Dendritic cell treated with granulocyte-macrophage colony-stimulating factor and Interleukin-4, amounts not matched to agents 40 ng/mL and 50 ng/mL, for 4 days (primary cell): Measurements from ENCODE around the gene TOPORS.
"Not testable (repeated sequence)": the region's sequence is repeated elsewhere in the genome, so short reads cannot be mapped to it uniquely, and the experiment has no call there.

Experiments used
- H3K27ac Mint-ChIP-seq: one replicate; pipeline ENCODE4 v1.8.0; 2022; ENCODE audit warnings: mild to moderate bottlenecking, mixed read lengths
- H3K27me3 Mint-ChIP-seq: one replicate; pipeline ENCODE4 v1.8.0; 2022; ENCODE audit warnings: mild to moderate bottlenecking, mixed read lengths
- H3K36me3 Mint-ChIP-seq: one replicate; pipeline ENCODE4 v1.8.0; 2022; ENCODE audit warnings: low read depth, mixed read lengths
- H3K4me1 Mint-ChIP-seq: one replicate; pipeline ENCODE4 v1.8.0; 2022; ENCODE audit warnings: low read depth, mixed read lengths
- H3K4me3 Mint-ChIP-seq: one replicate; pipeline ENCODE4 v1.8.0; 2022; ENCODE audit warnings: mild to moderate bottlenecking, moderate library complexity, mixed read lengths
- H3K9me3 Mint-ChIP-seq: one replicate; pipeline ENCODE4 v1.8.0; 2022; ENCODE audit warnings: mixed read lengths
- intact Hi-C: fragments of 100-400 bp; cut with micrococcal nuclease; formaldehyde crosslinking; loops from one replicate; pipeline ENCODE4 v1.15.0; 2022

The TOPORS gene

DNA sequence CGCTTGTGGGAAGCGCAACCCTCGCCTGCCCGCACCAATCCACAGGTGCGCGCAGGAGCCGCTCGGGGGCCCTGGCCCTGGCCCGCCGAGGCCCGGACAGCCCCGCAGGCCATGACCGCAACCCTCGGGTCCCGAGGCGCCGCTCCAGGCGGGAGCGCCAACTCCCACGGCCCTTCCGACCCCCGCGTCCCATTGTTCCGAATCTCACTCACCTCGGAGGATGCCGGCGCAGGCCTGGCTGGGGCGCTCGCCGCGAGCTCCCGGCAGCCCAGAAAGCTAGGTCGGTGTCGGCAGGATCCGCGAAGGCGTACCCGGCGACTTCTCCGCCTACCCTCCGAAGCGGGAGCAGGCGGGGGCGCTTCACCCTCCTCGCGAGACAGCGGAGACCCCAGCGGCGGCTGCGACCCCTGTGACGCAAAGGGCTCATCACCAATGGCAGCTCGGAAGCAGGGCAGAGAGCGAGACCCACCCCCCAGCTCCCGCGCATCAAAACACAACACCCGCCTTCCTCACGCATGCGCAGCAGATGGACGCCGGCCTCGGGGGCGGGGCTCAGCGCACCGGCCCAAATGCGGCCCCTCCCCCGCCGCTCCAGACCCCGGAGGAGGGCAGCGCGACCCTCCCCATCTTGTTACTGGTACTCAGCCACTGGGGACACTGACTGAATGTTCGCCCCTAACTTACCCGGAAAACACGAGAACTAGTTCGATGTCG is 1.7 kb downstream of the TOPORS start:
- intact Hi-C loops: loop anchor here (1.0 kb wide), 1 partner anchor 24 kb away; the partner anchor contains the start of gene RIGI
- Mint-ChIP-seq H3K4me3 (peak overlapping the region; percentile 83), H3K27me3 (no peaks in the 10 kb centered on the region), H3K27ac (peak overlapping the region; percentile 94), H3K36me3 (peaks cover 61% of the 10 kb centered on the region), H3K4me1 (peaks cover 31% of the 10 kb centered on the region), H3K9me3 (no peaks in the 10 kb centered on the region)

DNA sequence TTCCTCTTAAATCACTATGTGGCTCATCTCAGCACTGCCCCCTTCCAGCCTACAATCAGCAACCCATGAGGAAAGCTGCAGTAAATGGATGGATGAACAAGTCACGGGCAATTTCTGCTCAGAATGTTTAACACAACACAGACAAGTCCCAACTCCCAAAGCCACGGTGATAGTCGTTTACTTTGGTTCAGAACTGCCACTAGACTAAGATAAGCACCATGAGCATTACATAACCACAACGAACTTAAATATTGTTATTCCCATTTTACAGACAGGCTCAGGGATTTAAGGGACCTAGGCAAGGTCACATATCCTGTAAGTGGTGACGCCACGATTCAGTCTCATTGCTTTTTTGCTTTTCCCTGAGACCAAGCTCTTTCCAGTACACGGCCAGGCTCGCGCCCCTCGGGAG is 2.2 kb downstream of the TOPORS start:
- Mint-ChIP-seq H3K9me3 (no peaks in the 10 kb centered on the region), H3K36me3 (peaks cover 61% of the 10 kb centered on the region), H3K4me1 (peaks cover 30% of the 10 kb centered on the region), H3K27me3 (no peaks in the 10 kb centered on the region), H3K4me3 (peak overlapping the region; percentile 83), H3K27ac (peak overlapping the region; percentile 94)
- intact Hi-C loops: loop anchor here (1.0 kb wide), 1 partner anchor 24 kb away; the partner anchor contains the start of gene RIGI

DNA sequence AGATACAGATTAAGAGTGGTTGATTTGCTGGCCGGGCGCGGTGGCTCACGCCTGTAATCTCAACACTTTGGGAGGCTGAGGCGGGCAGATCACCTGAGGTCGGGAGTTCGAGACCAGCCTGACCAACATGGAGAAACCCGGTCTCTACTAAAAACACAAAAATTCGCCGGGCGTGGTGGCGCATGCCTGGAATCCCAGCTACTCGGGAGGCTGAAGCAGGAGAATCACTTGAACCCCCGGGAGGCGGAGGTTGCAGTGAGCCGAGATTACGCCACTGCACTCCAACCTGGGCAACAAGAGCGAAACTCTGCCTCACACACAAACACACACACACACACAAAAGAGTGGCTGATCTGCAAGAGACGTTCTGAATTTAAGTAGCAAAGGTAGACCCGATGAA is 4.2 kb downstream of the TOPORS start:
- H3K36me3 Mint-ChIP-seq: peaks cover 70% of the 10 kb centered on the region

DNA sequence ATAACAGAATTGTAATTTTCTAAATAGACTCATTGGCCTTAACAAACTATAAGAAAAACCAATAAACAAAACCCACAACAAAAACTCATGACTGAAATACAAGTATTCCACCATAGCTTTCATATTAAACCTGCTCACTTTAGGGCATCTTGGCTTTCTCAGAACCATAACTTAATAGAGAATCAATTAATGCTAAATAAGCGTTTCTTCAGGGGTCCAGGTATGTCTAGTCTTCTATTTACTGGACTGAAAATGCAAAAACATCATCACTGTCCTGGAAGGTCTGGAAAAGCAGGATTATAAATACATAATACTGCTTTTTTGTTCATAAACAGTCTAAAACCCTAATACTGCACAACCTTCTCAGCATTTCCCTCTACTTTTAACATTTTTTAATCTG is 6.5 kb downstream of the TOPORS start:
- H3K4me3 Mint-ChIP-seq: no peak overlapping the region
- H3K36me3 Mint-ChIP-seq: peaks cover 69% of the 10 kb centered on the region
- no peak overlapping the region for H3K27ac Mint-ChIP-seq
- intact Hi-C loops: no loop called here
- no peaks in the 10 kb centered on the region for H3K27me3 Mint-ChIP-seq
- H3K9me3 Mint-ChIP-seq: no peaks in the 10 kb centered on the region
- H3K4me1 Mint-ChIP-seq: peaks cover 25% of the 10 kb centered on the region

More for the DNA sequence above, 4.2 kb downstream of the TOPORS start:
- intact Hi-C loops, H3K27ac Mint-ChIP-seq, H3K9me3 Mint-ChIP-seq, H3K4me3 Mint-ChIP-seq, H3K27me3 Mint-ChIP-seq: not testable (repeated sequence)
- H3K4me1 Mint-ChIP-seq: peaks cover 30% of the 10 kb centered on the region

DNA sequence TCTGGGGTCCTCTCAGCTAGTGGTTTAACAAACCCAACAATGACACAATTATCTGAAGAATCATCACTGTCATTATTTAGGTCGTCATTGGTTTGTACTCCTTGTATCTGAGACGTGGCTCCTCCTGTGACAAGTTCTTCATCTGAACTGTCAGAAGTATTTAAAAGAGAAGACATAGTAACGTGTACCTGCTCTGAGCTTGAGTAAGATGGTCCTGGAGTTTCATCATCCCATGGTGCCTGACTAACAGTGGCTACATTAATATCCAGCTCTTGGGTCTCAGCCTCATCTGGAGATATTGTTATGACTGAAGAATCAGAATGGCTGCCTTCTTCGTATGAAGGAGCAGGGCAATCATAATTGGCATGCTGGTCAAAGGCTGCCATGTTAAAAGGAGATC is 9.3 kb downstream of the TOPORS start:
- Mint-ChIP-seq H3K4me1 (no peaks in the 10 kb centered on the region), H3K36me3 (peaks cover 55% of the 10 kb centered on the region), H3K27me3 (no peaks in the 10 kb centered on the region), H3K27ac (no peak overlapping the region), H3K4me3 (no peak overlapping the region), H3K9me3 (no peaks in the 10 kb centered on the region)
- intact Hi-C loops: no loop called here

DNA sequence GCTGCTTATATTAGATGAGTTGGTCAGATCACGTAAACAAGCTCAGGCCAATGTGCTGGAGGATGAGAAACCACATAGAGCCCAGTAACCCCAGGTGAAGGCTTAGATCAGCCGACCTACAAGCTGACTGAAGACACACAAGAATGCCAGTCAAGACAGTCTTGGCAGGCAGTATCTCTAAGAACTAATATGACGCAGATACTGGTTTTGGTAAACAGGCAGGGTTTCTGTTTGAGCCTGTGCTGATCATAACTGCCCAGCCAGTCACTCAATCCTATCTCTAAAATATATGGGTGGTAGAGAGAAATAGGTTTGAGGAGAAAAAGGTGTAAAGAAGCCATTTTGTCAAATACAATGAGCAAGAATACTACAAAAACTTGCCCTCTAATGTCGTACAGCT is 18.6 kb downstream of the TOPORS start:
- peaks cover 35% of the 10 kb centered on the region for H3K36me3 Mint-ChIP-seq
- intact Hi-C loops: no loop called here
- H3K4me1 Mint-ChIP-seq: no peaks in the 10 kb centered on the region
- no peaks in the 10 kb centered on the region for H3K27me3 Mint-ChIP-seq
- H3K27ac Mint-ChIP-seq: no peak overlapping the region
- H3K4me3 Mint-ChIP-seq: no peak overlapping the region
- no peaks in the 10 kb centered on the region for H3K9me3 Mint-ChIP-seq

DNA sequence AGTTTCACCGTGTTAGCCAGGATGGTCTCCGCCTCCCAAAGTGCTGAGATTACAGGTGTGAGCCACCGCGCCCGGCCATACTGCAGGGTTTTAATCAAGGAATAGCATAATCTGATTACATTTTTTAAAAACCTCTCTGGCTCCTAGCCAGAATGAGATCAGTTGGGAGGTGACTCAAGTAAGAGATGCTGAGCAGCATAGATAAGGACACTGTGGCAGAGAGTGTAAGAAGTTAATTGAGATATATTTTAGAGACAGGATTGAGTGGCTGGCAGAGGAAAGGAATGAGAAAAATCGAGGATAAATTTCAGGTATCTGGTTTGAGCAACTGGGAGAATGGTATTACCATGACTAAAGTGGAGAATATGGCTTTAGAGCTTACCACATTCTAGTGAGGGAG is 19.1 kb downstream of the TOPORS start:
- no peak overlapping the region for H3K27ac Mint-ChIP-seq
- H3K9me3 Mint-ChIP-seq: no peaks in the 10 kb centered on the region
- H3K4me1 Mint-ChIP-seq: no peaks in the 10 kb centered on the region
- no peaks in the 10 kb centered on the region for H3K27me3 Mint-ChIP-seq
- H3K36me3 Mint-ChIP-seq: peaks cover 37% of the 10 kb centered on the region
- intact Hi-C loops: no loop called here
- no peak overlapping the region for H3K4me3 Mint-ChIP-seq

DNA sequence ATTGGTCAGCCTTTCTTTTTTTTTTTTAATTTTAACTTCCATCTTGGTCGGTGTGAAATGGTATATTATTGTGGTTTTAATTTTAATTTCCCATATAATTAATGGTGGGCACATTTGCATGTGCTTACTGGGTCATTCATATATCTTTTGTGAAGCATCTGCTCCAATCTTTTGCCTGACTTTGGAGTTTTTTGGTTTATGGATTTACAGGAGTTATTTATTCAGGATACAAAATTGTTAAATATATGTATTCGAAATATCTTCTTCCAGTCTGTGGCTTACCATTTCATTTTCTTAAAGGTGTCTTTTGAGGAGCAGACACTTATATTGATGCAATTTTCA is 25.7 kb downstream of the TOPORS start:
- peak overlapping the region; percentile 78 for H3K4me3 Mint-ChIP-seq
- peaks cover 25% of the 10 kb centered on the region for H3K4me1 Mint-ChIP-seq
- H3K27me3 Mint-ChIP-seq: no peaks in the 10 kb centered on the region
- intact Hi-C loops: loop anchor here (1.0 to 5.0 kb wide), 3 partner anchors 24 to 142 kb away; partner anchors contain the start of genes ACO1 and NDUFB6
- H3K9me3 Mint-ChIP-seq: no peaks in the 10 kb centered on the region
- peak overlapping the region; percentile 90 for H3K27ac Mint-ChIP-seq
- peaks cover 25% of the 10 kb centered on the region for H3K36me3 Mint-ChIP-seq

DNA sequence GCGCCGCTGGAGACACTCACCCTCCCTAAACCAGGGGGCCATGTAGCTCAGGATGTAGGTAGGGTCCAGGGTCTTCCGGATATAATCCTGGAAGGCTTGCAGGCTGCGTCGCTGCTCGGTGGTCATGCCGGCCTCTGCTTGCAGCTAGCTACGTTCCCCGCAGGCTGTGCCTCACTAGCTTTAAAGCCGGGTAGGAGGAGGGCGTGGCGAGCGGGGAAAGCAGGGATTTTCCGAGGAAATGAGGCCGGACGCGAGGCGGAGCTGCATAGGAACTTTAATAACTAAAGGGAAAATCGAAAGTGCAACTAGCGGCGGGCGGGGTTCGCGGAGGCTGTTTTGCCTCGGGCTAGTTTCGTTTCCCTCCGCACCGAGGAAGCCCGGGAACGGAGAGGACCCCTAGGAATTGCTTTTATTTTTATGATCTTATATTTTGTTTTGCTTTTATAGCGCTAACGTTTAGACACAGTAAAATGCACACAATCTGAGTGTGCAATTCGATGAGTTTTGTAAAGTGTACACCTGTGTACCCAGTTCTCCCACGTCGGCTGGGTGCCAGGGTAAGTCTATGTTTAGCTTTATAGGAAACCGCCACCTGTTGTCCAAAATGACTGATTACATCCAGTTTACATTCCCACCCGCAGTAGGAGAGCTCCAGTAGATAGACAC is 26.2 kb downstream of the TOPORS start, which contains the start of gene RIGI:
TSS of gene RIGI (minus strand) at position 156 of the 666 bp plus-strand sequence. CDS start at position 126, 30 bp downstream.
- Mint-ChIP-seq H3K4me1 (peaks cover 25% of the 10 kb centered on the region), H3K27ac (peak within 1 kb of the TSS; percentile 90), H3K9me3 (no peaks in the 10 kb centered on the region), H3K4me3 (peak within 1 kb of the TSS; percentile 78), H3K27me3 (no peaks in the 10 kb centered on the region), H3K36me3 (peaks cover 25% of the 10 kb centered on the region)
- intact Hi-C loops: loop anchor here (1.0 to 5.0 kb wide), 3 partner anchors 24 to 142 kb away; partner anchors contain the start of genes ACO1 and NDUFB6

DNA sequence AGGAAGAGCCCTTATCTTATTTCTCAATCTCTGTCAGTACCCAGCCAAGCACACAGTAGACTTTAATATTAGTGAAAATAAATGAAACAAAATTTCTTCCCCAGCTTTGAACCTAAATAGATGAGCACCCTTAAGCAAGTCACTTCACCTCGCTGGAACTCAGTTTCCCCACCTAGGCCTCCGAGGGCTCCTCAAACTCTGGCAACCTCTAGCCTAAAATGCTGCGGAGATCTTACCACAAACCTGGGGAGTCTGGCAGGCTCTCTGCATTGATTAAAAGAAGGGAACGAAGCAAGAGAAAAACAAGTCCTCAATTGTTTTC is 26.7 kb downstream of the TOPORS start:
- Mint-ChIP-seq H3K4me3 (peak overlapping the region; percentile 78), H3K4me1 (peaks cover 25% of the 10 kb centered on the region), H3K27me3 (no peaks in the 10 kb centered on the region), H3K36me3 (peaks cover 25% of the 10 kb centered on the region), H3K27ac (peak overlapping the region; percentile 90), H3K9me3 (no peaks in the 10 kb centered on the region)
- intact Hi-C loops: loop anchor here (1.0 to 5.0 kb wide), 3 partner anchors 25 to 141 kb away; partner anchors contain the start of genes ACO1 and NDUFB6

DNA sequence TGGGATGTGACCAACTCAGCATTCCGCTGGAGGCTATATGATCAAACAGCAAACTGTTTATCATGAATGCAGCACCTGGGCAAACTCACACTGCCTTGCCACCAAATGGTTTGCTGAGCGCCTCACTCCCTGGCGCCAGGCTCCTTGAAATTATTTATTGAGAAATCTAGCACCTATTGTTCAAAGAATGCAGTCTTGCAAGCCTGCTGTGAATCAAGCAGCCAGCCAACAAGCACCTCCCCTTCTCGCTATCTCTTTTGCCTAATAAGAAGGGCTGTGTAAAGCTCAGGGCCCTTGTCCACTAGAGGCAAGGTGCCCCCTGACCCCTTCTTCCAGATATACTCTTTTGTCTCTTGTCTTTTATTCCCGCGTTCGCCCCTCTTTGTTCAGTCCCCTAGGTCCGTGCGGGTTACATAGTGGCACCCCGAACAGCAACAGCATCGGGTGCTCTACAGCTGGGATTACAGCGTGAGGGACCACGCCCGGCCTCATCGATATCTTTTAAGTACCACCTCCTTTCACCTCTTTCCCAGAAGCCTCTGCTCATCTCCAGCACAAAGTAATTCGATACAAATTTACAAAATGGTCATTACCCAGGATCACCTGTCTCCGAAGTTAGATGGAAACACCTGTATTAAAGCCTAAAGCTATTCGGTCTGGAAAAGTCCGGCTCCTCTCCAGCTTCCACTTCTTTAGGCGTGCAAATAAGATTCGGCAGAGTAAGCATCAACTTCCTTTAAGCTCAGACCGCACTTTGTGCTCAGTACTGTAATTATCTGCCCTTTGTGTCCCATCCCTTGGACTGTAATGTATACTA is 27.3 kb downstream of the TOPORS start:
- Mint-ChIP-seq H3K27me3 (no peaks in the 10 kb centered on the region), H3K4me3 (peak overlapping the region; percentile 78), H3K36me3 (peaks cover 25% of the 10 kb centered on the region), H3K9me3 (no peaks in the 10 kb centered on the region), H3K27ac (peak overlapping the region; percentile 90), H3K4me1 (peaks cover 25% of the 10 kb centered on the region)
- intact Hi-C loops: loop anchor here (5.0 kb wide), 1 partner anchor 47 kb away; the partner anchor contains the start of gene NDUFB6

DNA sequence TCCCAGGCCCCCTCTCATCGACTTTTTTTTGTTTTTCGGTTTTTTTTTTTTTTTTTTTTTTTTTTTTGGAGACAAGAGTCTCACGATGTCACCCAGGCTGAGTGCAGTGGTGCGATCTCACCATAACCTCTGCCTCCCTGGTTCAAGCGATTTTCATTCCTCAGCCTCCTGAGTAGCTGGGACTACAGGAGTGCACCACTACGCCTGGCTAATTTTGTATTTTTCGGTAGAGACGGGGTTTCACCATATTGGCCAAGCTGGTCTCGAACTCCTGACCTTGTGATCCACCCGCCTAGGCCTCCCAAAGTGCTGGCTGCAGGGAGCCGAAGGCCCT is 27.9 kb downstream of the TOPORS start:
- H3K4me3 Mint-ChIP-seq: peak overlapping the region; percentile 78
- intact Hi-C loops, H3K9me3 Mint-ChIP-seq, H3K27ac Mint-ChIP-seq, H3K27me3 Mint-ChIP-seq: not testable (repeated sequence)
- H3K4me1 Mint-ChIP-seq: peaks cover 25% of the 10 kb centered on the region
- peaks cover 25% of the 10 kb centered on the region for H3K36me3 Mint-ChIP-seq

DNA sequence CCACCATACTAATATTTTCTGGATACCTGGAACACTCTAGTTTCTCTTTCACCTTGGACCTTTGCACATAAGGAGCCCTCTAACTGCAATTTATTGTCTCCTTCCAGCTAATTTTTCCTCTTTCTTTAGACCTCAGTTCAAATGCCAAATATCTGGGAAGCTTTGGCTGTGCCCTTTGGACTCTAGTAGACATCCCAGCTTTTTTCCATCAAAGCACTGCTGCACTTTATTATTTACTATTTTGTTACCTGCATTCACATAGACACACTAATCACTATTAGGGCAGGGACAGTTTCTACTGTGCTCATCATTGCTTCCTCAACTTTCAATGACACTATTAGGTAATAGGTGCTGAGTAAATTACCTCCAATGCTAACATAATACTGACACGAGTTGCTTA is 28.5 kb downstream of the TOPORS start:
- H3K9me3 Mint-ChIP-seq: no peaks in the 10 kb centered on the region
- no peak overlapping the region for H3K4me3 Mint-ChIP-seq
- H3K27me3 Mint-ChIP-seq: no peaks in the 10 kb centered on the region
- peaks cover 25% of the 10 kb centered on the region for H3K4me1 Mint-ChIP-seq
- intact Hi-C loops: no loop called here
- H3K36me3 Mint-ChIP-seq: peaks cover 25% of the 10 kb centered on the region
- no peak overlapping the region for H3K27ac Mint-ChIP-seq

DNA sequence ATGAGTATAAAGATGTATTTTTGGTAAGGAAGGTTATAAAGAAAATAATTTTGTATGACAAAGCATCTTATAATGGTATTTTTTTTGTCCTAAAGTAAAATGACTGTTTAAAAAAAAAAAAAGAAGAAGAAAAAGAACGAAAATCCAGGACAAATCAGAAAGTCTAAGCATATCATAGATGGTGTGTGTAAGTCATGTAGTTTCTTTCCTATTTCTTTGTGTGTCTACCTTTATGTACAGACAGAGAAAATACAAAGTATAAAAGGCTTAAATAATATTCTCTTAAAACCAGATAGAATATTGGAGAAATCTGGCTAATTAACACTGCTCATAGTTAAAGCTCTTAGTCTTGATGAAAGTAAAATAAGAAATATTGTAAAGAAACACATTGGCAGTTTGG is 34.1 kb downstream of the TOPORS start:
- H3K4me3 Mint-ChIP-seq: no peak overlapping the region

More for the DNA sequence above, 34.1 kb downstream of the TOPORS start:
- no peak overlapping the region for H3K27ac Mint-ChIP-seq
- H3K36me3 Mint-ChIP-seq: peaks cover 7% of the 10 kb centered on the region
- peaks cover 6% of the 10 kb centered on the region for H3K4me1 Mint-ChIP-seq
- no peaks in the 10 kb centered on the region for H3K27me3 Mint-ChIP-seq
- intact Hi-C loops: no loop called here
- H3K9me3 Mint-ChIP-seq: no peaks in the 10 kb centered on the region
